HEK293T (cell line): Measurements from ENCODE around the gene TBC1D13.
A peak's percentile ranks its signal among the peaks of the same experiment; 100 is the strongest.
"Not testable (repeated sequence)": the region's sequence is repeated elsewhere in the genome, so short reads cannot be mapped to it uniquely, and the experiment has no call there.

ENCODE experiments used
- CTCF ChIA-PET: fragments of 350-600 bp; formaldehyde crosslinking; extraction: SDS; loops from one replicate; lab custom pipeline; 2021; ENCODE audit warnings: antibody characterized with exemption, inconsistent platforms; lab: Yijun Ruan, JAX
- POLR2A ChIA-PET: fragments of 350-600 bp; formaldehyde crosslinking; extraction: SDS; loops from one replicate; lab custom pipeline; 2020; ENCODE audit warnings: antibody characterized with exemption, inconsistent platforms; lab: Yijun Ruan, JAX
- DNase-seq: peaks from one replicate; pipeline ENCODE4 v3.0.0; 2012; ENCODE audit warnings: mixed read lengths; ENCODE audit errors: extremely low spot score
- ARNT ChIP-seq: fragments of 450-650 bp; IDR thresholded peaks from 2 replicates; pipeline ENCODE4 v1.6.1; 2017; ENCODE audit warnings: mild to moderate bottlenecking
- BHLHE40 ChIP-seq: fragments of 450-650 bp; IDR thresholded peaks from 2 replicates; pipeline ENCODE4 v1.6.1; 2016; ENCODE audit warnings: mild to moderate bottlenecking, moderate library complexity, borderline replicate concordance
- CTBP1 ChIP-seq: fragments of 450-650 bp; IDR thresholded peaks from 2 replicates; pipeline ENCODE4 v1.6.1; 2016; ENCODE audit warnings: borderline replicate concordance
- ELF4 ChIP-seq: fragments of 450-650 bp; IDR thresholded peaks from 2 replicates; pipeline ENCODE4 v1.6.1; 2017; ENCODE audit warnings: antibody characterized with exemption
- FOXA1 ChIP-seq: fragments of 450-650 bp; IDR thresholded peaks from 2 replicates; pipeline ENCODE4 v1.6.1; 2016; ENCODE audit warnings: mild to moderate bottlenecking
- FOXK2 ChIP-seq: fragments of 450-650 bp; IDR thresholded peaks from 2 replicates; pipeline ENCODE4 v1.6.1; 2016; ENCODE audit warnings: mild to moderate bottlenecking
- FOXM1 ChIP-seq: fragments of 450-650 bp; IDR thresholded peaks from 2 replicates; pipeline ENCODE4 v1.6.1; 2017; ENCODE audit warnings: mild to moderate bottlenecking, borderline replicate concordance
- HDGF ChIP-seq: fragments of 450-650 bp; IDR thresholded peaks from 2 replicates; pipeline ENCODE4 v1.6.1; 2017; ENCODE audit warnings: antibody characterized with exemption, borderline replicate concordance
- L3MBTL2 ChIP-seq: fragments of 450-650 bp; conservative IDR thresholded peaks from 2 replicates; pipeline ENCODE4 v1.6.1; 2016; ENCODE audit warnings: mild to moderate bottlenecking
- LEF1 ChIP-seq: fragments of 450-650 bp; IDR thresholded peaks from 2 replicates; pipeline ENCODE4 v1.6.1; 2017; ENCODE audit warnings: mild to moderate bottlenecking, borderline replicate concordance
- NFRKB ChIP-seq: fragments of 450-650 bp; IDR thresholded peaks from 2 replicates; pipeline ENCODE4 v1.6.1; 2016; ENCODE audit warnings: mild to moderate bottlenecking, moderate library complexity
- PKNOX1 ChIP-seq: fragments of 450-650 bp; IDR thresholded peaks from 2 replicates; pipeline ENCODE4 v1.6.1; 2016
- SP1 ChIP-seq: fragments of 450-650 bp; IDR thresholded peaks from 2 replicates; pipeline ENCODE4 v1.6.1; 2017
- SUZ12 ChIP-seq: fragments of 450-650 bp; IDR thresholded peaks from 2 replicates; pipeline ENCODE4 v1.6.1; 2016; ENCODE audit warnings: mild to moderate bottlenecking
- TARDBP ChIP-seq: fragments of 450-650 bp; IDR thresholded peaks from 2 replicates; pipeline ENCODE4 v1.6.1; 2016
- ZNF384 ChIP-seq: fragments of 450-650 bp; IDR thresholded peaks from 2 replicates; pipeline ENCODE4 v1.6.1; 2016

The TBC1D13 gene

GRCh38 chr9:128771094-128771721, 15.8 kb upstream of the TBC1D13 start:
- peak; percentile 42 for DNase-seq
- POLR2A ChIA-PET: interaction anchor here (0.8 to 3.0 kb wide), 3 partner anchors 9 to 46 kb away, joined by 3 to 14 read pairs (median 5); no protein-coding TSS in a partner anchor
- TF ChIP-seq SP1: no peak
- no peak for TF ChIP-seq BHLHE40
- CTCF ChIA-PET: interaction anchor here (1.1 kb wide), 2 partner anchors 47 to 72 kb away, joined by 3 to 4 read pairs; partner anchors contain the start of gene ENDOG

- DNase-seq: peak; percentile 95
- ChIA-PET CTCF (interaction anchor here (1.1 kb wide), 2 partner anchors 47 to 73 kb away, joined by 3 to 4 read pairs; partner anchors contain the start of gene ENDOG), POLR2A (interaction anchor here (0.7 to 3.0 kb wide), 6 partner anchors 10 to 221 kb away, joined by 3 to 14 read pairs (median 6); partner anchors contain the start of gene ENDOG)
- TF ChIP-seq ELF4: no peak
- no peak for TF ChIP-seq HDGF
- peak; percentile 59; the same call in 1 of the 2 replicates for TF ChIP-seq CTBP1
- no peak for TF ChIP-seq TARDBP
- no peak for TF ChIP-seq PKNOX1
- no peak for TF ChIP-seq SP1
- TF ChIP-seq L3MBTL2: peak; percentile 58
- no peak for TF ChIP-seq ZNF384
- TF ChIP-seq FOXA1: no peak
- TF ChIP-seq NFRKB: no peak
- no peak for TF ChIP-seq LEF1
- TF ChIP-seq ARNT: 0 out of 2 replicates have a peak, but pooled peaks have one; percentile 70
- TF ChIP-seq FOXK2: no peak
- no peak for TF ChIP-seq BHLHE40
Observed at GRCh38 chr9:128771745-128772519, 15.1 kb upstream of the TBC1D13 start, which contains the start of gene ZER1. Gene ZER1 (minus strand): TSS chr9:128771927. CDS start chr9:128755565, 16,362 bp downstream.

- DNase-seq: no peak
- POLR2A ChIA-PET: interaction anchor here (1.6 to 3.0 kb wide), 4 partner anchors 9 to 45 kb away, joined by 5 to 14 read pairs (median 9); partner anchors contain the start of gene ENDOG
- TF ChIP-seq ARNT (no peak), FOXA1 (no peak), SUZ12 (no peak), SP1 (no peak), CTBP1 (no peak), BHLHE40 (no peak), FOXM1 (no peak), ZNF384 (no peak), LEF1 (no peak), FOXK2 (no peak), ELF4 (no peak), HDGF (no peak), NFRKB (no peak)
- CTCF ChIA-PET: interaction anchor here (0.6 to 0.8 kb wide), 3 partner anchors 39 to 255 kb away, joined by 3 to 4 read pairs (median 3); partner anchors contain the start of genes ENDOG and SH3GLB2
Observed at GRCh38 chr9:128773049-128773448, 14.0 kb upstream of the TBC1D13 start.

- no peak for TF ChIP-seq BHLHE40
- no peak for TF ChIP-seq ELF4
- TF ChIP-seq FOXM1: no peak
- TF ChIP-seq SP1: no peak
- TF ChIP-seq PKNOX1: no peak
- TF ChIP-seq FOXA1: no peak
- no peak for TF ChIP-seq LEF1
- no peak for TF ChIP-seq SUZ12
- no peak for TF ChIP-seq ZNF384
- ChIA-PET CTCF (no interaction called here), POLR2A (no interaction called here)
- no peak for DNase-seq
Observed at GRCh38 chr9:128774804-128775203, 12.2 kb upstream of the TBC1D13 start.

GRCh38 chr9:128780093-128780492, 7.0 kb upstream of the TBC1D13 start:
- POLR2A ChIA-PET: not testable (repeated sequence)

GRCh38 chr9:128781187-128782070, 5.6 kb upstream of the TBC1D13 start:
- ChIA-PET POLR2A (interaction anchor here (1.5 kb wide), 1 partner anchor 9 kb away, joined by 12 read pairs; the partner anchor contains the start of gene ZER1), CTCF (no interaction called here)
- no peak for TF ChIP-seq PKNOX1
- TF ChIP-seq NFRKB: no peak
- no peak for TF ChIP-seq L3MBTL2
- TF ChIP-seq FOXA1: no peak
- TF ChIP-seq SUZ12: no peak
- no peak for TF ChIP-seq FOXM1
- no peak for TF ChIP-seq ELF4
- TF ChIP-seq FOXK2: no peak
- no peak for DNase-seq

More at GRCh38 chr9:128780093-128780492, 7.0 kb upstream of the TBC1D13 start:
- CTCF ChIA-PET, DNase-seq: not testable (repeated sequence)
